Eye (tissue), 1 donor: ENCODE results near the gene GLT1D1.

Source experiments
- DNase-seq: peaks from one replicate; pipeline ENCODE4 v3.0.0-alpha.2; 2015

Gene GLT1D1

DNA sequence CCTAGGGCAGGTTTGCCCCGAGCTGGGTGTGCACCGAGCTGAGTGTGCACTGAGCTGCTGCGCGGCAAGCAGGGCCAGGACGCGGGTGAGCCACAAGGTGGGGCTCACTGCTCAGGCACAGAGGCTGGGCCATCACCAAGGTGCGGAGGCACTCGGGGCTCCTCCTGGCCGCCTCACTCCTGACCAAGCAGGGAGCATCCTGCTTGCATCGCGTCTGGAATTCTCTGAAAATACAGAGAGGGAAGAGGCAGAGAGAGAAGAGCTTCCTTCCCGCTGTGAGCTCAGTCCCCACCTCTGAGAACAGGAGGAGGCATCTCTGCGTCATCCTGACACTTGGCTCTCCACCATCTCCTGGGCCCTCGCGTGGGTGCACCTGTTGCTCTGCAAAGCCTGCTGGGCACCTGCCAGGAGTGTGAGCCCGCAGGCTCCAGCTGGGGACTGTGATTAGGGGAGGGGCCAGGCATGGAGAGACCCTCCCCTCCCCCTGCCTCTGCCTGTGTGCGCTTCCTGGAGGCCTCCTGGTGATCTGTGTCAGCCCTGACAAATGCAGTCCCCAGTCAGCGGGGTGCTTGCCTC, 116.3 kb downstream of the GLT1D1 start:
- peak; percentile 86 for DNase-seq

DNA sequence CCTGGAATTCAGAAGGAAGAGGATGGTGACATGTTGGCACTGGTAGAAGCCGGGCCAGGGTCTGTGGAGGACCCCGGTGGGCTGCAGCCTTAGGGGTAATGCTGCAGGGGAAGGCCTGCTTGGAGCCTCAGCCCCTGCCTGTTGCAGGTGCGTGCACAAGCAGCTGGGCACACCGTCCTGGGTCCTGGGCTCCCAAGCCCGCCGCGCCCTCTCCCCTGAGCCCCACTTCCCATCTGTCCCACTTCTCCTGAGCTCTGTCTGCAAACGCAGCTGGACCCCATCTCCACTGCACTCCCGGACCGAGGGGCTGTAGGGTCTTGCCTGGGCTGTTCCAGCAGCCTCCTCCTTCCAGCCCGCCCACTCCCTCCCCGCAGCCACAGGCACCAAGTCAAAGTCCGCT, 116.8 kb downstream of the GLT1D1 start:
- DNase-seq = no peak

DNA sequence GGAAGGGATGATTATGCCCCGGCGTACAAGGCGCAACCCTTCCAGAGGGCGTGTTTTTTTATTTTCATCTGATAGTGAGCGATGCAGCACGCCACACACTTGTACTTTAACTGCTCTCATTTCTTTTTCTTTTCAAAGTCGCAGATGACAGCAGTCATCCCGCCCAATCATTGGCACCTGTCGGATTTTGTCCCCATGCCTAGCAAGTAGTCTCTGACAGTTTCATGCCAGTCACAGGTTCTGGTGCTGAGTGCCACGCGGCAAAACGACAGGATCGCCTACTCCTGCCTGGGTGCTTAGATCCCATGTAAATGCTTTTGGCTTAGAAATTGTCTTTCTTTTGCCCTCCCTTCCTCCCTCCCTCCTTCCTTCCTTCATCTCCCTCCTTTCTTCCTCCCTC, 117.7 kb downstream of the GLT1D1 start:
- DNase-seq = no peak

DNA sequence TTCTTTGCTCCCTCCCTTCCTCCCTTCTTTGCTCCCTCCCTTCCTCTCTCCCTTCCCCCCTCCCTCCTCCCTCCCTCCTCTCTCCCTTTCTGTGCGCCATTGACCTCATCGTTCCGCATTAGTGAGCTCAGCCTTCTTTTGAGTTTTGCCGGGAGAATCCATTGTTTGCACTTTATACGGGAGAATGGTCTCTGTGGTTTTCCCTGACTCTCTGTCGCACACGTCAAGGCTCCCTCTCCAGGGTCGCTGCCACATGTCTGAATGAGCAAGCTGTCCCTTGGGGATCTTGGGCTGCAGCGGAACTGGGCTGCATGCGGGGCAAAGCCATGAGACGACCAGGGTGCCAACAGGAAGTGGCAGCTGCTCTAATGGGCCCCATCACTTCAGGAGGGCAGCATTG, 118.5 kb downstream of the GLT1D1 start:
- peak; percentile 91 for DNase-seq

DNA sequence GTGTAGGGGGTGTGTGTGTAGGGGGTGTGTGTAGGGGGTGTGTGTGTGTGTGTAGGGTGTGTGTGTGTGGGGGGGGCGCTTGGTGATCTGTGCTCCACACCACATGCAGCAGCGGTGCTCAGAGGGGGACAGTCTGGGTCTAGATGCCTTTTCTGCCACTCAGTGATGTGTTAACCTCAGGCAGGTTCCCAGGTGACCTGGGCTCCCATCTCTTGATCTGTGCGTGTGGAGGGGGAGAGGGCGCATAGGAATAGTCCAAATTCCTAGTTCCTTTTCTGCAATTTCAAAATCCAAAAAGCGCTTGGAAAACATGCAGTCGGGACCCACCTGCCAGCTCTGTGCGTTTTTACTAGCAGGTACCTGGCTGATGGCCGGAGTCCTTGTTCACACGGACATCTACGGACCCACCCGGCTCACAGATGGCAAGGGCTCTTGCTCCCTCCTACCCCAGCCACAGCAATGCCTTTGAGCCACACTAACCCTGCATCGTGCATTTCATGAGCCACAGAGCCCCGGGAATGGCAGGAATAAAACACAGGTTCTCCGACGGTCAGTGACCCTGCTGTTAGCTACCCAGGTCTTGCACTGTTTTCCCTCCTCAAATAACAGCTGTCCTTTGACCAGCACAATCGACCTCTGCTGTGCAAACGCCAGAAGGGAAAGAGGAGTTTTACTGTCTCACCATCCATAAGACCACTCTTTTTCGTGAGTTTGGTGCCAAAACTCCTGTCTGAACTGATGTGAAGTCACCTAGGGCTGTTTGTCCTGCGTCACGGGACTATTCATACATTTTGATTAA, 120.8 kb downstream of the GLT1D1 start:
- no peak for DNase-seq

DNA sequence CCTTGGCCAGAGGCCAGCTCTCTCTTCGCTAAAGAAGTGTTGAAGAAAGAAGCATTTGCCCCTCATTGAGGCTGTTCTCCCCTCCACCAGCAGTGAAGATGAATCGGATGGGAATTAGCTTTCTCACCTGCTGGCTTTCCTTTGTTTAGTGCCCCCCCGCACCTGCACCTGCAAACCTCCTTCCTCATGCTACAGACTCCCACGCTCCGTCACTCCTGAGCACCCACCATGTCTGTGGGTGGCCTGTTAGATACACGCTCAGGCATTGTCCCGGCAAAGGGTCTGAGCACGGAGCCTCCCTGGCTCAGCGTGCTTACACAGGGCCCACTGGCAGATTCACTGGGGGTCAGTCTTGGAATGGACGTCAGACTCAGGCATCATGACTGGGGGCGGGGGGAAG, 121.6 kb downstream of the GLT1D1 start:
- DNase-seq = no peak

DNA sequence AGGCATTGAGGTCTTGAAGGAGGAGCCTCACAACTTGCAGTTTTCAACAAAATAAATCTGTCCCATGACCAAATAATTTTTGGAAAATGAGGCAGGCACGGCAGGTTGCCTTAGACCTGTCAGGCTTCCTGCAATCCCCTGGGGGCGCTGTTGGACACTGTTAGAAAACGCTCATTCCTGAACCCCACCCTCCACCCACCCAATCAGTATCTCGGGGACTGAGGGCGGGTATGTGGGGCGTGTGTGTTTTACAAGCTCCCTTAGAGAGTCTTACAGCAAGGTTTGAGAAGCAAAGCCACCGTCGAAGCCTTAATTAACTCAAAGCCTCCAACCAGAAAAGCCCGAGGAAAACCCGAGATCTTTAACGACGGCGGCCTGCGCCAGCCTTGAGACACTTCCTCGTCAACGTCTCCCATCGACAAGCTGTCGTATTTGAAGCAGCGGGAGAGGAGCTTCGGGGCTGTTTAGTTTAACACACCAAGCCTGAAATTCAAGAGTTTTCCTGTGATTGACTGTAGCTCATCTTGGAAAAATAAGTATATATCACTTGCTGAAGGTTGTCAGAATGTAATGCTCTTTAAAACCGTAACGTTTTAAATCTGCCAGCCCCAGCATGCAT, 123.0 kb downstream of the GLT1D1 start:
- DNase-seq = peak; percentile 90

DNA sequence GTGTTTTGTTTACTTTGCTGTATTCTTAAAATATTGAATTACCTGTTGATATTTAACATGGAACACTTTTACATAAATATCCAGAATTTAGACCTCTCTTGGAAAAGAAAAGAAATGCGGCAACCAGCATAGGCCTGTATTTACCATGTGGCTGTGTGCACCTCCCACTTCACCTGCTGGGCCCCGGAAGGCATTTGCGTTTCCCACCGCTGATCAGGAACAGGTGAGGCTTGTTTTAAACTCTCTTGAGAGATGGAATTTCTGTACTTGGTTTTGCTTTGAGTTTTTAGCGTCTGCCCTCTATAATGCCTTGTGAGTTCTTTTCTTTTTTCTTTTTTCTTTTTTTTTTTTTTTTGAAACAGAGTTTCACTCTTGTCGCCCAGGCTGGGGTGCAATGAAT, 124.2 kb downstream of the GLT1D1 start:
- DNase-seq = no peak

DNA sequence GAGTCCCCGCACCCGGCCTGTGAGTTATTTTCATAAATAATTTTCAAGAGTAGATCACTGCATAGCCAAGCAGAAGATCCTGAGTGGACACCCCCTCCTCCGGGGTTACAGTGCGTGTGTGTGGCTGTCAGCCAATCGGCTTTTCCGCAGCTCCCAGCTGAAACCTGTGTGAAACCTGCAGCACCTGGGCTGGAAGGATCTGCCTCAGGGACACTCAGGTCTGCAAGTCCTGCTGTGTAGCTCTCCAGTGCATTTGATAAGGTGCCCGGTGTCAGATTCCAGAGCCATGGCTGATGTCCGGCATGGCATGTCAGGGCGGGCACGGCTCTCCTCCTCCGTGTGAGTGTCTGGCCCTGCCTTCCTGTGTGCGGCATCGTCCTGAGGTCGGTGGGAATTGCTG, 124.8 kb downstream of the GLT1D1 start:
- no peak for DNase-seq

DNA sequence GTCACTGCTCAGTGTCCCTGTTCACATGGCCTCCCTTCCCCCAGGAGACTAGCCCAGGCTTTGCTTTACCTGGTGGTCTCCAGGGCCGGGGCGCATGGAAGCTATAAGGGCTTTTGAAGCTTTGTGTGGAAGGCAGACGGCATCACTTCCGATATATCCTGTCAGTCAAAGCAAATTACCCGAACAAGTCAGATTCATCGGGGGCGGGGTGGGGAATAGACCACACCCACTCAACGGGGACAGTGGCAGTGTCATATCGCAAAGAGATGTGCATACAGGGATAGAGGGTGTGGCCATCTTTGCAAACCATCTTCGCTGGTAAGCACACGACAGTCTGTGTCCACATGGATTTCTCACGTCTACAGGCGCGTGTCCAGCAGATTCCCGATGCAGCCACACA, 127.3 kb downstream of the GLT1D1 start:
- no peak for DNase-seq

DNA sequence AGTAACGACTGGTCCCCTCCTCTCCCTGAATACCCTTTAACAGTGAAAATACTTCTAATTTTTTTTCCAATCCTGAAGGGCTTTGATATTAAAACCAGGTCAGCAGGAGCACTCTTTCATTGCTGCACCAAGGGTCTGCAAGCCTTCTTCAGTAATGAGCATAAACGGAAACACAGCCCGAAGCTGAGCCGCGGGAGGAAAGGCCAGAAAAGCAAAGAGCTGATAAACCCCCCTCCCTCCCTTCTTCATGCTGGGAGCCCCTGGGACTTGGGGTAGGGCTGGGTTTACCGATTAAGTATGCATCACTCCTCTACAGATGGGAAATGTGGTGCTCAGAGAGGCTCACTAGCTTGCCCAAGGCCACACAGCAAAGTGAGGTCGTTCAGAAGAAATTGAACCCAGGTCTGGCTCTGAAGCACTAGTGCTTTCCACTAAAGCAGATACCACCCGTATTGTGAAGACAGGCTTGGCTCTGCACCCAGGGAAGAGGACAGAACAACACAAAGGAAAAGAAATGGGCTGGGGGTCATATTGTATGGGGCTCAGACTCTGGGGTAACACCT, 128.8 kb downstream of the GLT1D1 start:
- DNase-seq = no peak

DNA sequence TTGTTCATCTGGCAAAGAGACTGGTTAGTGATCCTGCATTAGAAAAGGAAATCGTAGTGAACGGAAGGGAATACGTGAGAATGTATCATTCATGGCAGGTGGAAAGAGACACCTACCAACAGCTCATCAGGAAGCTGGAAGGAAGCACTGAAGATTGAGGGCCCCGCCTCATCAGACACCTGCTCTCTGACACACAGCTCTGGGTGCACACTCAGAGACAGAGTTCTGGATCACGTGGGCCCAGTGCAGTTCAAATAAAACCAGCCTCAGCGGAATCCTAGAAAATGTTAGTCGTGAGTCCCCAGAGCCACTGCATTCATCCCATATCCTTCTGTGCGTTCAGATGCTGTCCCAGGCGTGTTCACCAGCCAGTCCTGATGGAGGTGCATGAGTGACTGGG, 129.7 kb downstream of the GLT1D1 start:
- no peak for DNase-seq

DNA sequence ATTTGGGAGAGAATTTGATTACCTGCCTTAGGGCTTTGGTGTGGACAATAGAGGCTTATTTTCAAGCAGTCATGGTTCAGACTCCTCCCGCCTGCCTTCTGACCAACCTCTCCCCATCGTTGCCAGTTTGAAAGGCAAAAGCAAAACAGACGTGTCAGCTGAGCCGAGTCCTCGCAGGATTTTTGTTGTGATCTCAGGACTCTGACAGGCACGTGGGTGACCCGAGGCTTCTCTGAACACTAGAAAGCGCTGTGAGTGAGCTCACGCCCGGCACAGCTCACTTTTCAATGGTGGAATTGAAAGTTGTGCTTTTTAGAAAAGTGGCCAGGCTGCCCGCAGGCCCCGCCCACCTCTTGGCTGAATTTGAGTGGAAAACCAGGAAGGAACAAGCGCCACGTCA, 130.1 kb downstream of the GLT1D1 start:
- DNase-seq = no peak

DNA sequence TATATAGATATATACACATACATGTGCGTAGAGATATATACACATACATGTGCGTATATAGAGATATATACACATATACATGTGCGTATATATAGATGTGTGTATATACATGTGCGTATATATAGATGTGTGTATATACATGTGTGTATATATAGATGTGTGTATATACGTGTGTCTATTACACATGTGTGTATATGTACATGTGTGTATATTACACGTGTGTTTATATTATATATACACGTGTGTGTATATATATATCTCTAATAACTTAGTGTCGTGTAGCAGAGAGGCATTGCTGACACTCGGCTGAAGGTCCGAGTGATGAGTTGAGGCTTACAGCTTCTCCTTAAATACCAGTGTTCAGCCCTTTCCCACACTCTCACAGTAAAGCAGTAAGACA, 133.7 kb downstream of the GLT1D1 start:
- no peak for DNase-seq

DNA sequence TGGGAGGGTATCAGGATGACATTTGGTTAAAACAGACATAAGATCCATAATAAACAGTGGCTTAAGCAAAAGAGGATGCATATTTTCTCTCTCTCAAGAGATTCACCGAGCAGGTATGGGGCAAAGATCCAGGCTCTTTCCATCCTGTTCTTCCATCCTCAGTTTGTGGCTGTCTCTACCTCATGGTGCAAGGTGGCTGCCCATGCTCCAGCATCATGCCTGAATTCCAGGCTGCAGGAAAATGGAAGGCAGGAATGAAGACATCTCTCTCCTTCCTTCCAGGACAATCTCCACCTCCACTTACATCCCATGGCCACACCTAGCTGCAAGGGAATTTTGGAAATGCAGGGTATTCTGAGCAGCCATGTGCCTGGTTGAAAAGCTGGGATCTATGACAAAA, 136.0 kb downstream of the GLT1D1 start:
- DNase-seq = no peak

DNA sequence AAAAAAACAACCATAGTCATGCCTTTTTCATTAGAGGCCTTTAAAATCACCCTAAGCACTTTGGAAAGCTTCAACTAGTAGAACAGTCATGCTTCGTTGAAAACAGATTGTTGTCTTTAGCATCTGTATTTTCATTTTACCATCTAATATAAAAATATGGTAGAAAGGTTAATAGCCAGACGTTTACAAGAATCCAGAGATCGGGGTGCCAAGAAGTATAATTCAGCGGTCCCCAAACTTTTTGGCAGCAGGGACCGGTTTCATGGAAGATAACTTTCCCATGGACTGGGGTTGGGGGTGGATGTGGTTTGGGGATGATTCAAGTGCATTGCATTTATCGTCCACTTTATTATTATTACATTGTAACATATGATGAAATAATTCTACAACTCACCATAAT, 138.4 kb downstream of the GLT1D1 start:
- no peak for DNase-seq

DNA sequence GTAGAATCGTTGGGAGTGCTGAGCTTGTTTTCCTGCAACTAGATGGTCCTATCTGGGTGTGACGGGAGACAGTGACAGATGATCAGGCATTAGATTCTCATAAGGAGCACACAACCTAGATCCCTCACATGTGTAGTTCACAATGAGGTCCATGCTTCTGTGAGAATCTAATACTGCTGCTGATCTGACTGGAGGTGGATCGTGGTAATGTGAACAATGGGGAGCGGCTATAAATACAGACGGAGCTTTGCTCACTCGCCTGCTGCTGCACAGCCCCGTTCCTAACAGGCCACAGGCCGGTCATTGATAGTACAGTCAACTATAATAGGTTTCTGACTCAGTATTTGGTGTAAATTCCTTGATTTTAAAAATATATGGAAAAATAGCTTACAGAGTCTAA, 138.8 kb downstream of the GLT1D1 start:
- DNase-seq = no peak

DNA sequence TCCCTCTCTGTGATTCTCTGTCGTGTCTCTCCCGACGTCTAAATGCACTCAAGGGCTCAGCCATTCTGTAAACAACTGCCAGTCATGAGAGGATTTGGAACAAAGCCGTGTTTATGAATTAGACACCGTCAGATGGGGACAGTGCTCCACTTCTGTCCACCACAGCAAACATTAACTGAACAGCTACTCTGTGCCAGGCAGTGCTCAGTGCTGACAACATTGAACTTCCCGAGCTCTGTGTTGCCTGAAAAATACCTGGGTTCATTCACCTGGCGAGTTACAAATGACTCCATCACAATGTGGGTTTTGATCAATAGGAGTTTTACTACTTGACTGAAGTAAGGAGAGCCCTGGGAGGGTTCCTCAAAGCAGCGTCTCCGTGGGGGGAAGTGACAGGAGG, 139.3 kb downstream of the GLT1D1 start:
- no peak for DNase-seq

DNA sequence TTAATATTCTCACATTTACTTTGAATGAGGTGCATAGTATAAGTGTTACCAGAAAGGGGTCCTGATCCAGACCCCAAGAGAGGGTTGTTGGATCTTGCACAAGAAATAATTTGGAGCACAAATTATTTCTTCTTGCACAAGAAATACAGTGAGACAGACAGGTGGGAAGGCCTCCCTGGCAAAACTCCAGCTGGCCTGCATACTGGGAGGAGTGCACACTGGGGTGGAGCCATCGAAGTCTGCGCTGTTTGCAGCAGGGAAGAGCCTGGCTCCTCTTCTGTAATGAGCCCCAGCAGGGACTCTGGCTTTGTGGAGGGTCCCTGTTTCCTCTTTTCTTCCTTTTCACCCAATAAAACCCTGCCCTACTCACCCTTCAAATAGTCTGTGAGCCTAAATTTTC, 141.6 kb downstream of the GLT1D1 start:
- DNase-seq = no peak

DNA sequence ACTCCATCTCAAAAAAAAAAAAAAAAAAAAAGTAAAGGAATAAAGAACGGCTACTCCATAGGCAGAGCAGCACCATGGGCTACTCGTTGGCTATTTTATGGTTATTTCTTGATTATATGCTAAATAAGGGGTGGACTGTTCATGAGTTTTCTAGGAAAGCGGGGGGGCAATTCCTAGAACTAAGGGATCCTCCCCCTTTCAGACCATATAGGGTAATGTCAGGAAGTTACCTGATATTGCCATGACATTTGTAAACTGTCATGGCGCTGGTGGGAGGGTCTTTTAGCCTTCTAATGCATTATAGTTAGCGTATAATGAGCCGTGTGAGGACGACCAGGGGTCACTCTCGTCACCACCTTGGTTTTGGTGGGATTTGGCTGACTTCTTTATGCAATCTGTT, 142.3 kb downstream of the GLT1D1 start:
- DNase-seq = no peak

DNA sequence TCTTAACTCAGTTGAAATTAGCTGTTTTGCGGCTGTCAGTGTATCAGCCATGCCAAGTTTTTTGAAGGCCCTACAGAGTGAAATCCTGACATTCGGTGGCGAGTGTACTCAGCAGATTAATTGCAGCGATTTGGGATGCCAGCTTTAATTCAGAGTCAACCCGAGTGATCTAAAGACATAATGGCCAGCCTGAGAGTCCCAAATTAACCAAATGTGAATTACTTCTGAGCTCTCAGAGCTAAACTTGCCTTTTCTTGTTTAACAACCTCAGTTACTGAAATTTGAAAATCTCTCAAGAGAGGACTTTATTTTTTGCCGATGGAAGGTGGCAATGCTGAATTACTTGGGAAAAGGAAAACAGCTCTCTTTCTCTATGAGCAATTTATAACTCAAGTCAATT, 148.5 kb downstream of the GLT1D1 start:
- peak; percentile 56 for DNase-seq

DNA sequence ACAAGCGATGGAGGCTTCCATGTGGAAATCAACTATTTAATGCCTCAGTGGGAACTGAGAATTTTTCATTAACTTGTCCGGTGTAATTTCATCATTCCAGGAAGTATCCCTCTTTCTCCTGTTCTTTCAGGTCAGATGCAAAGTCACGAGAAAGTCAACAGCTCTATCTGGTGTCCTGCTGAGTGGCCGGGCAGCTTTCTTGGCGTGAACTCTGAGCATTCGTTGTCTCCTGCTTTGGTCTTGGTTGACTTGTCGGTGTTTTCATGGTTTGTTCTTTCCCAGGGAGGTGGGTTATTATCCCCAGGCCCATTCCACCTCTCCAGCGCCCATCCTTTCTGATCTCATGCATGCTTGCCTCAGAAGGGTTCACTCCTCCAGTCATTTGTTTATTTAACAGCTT, 149.1 kb downstream of the GLT1D1 start:
- no peak for DNase-seq

DNA sequence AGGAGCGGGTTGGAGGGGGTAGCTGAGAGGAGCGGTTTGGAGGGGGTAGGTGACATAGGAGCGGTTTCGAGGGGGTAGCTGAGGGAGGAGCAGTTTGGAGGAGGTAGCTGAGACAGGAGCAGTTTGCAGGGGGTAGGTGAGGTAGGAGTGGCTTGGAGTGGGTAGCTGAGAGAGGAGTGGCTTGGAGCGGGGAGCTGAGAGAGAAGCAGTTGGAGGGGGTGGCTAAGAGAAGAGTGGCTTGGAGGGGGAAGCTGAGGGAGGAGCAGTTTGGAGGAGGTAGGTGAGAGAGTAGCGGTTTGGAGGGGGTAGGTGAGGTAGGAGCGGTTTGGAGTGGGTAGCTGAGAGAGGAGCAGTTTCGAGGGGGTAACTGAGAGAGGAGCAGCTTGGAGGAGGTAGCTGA, 152.1 kb downstream of the GLT1D1 start:
- no peak for DNase-seq

DNA sequence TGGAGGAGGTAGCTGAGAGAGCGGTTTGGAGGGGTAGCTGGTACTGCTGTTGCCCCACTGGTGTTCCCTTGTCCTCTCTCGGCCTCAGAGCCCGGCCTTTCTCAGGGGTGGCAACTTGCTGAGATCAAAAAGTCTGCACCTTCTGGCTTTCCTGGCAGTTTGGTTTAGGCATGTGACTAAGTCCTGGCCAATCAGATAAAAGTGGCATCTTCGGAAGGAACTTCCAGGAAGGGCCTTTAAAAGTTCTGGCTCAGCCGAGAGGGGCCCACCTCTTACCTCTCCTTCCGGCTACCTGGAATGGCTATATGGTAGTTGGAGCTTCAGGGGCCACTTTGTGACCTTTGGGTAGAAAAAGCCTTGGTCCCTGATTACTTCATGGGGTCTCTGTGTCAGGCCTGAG, 152.6 kb downstream of the GLT1D1 start:
- no peak for DNase-seq
